Fibroblast of mammary gland (primary cell): ENCODE data around the gene ADAMTSL3.

Source experiments
- DNase-seq: peaks from one replicate; pipeline ENCODE4 v3.0.0-alpha.2; 2010; ENCODE audit warnings: low read depth
- H3K4me3 ChIP-seq: 2 replicates; pipeline ENCODE4 v1.5.1; 2011; ENCODE audit warnings: low read depth, mild to moderate bottlenecking, low read length, moderate library complexity; ENCODE audit not compliant: control insufficient read depth
- TF ChIP-seq, protein P1 (sequence below): conservative IDR thresholded peaks from 2 replicates; pipeline ENCODE4 v1.5.1; 2011; ENCODE audit warnings: low read depth, low read length, inconsistent platforms; ENCODE audit not compliant: control insufficient read depth, insufficient read depth

ADAMTSL3 gene

DNA sequence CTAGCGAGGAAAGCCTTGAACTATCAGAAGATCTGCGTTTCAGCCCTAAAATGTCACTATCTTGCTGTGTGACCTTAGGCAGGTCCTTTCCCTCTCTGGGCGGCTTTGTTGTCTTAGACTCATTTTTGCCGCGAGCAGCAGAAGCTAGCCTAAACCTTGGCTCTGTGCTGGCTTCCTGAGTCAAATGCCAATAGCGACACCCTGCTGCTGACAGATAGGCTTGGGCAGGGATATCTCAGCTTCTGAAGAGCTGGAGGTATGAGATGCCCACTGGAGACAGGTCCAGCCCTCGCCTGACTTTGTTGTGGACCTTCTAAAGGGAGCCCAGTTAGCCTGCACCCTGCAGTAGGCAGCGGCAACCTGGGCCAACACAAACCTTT, 1.3 kb downstream of the ADAMTSL3 start:
- no peak for DNase-seq
- TF ChIP-seq, protein P1, sequence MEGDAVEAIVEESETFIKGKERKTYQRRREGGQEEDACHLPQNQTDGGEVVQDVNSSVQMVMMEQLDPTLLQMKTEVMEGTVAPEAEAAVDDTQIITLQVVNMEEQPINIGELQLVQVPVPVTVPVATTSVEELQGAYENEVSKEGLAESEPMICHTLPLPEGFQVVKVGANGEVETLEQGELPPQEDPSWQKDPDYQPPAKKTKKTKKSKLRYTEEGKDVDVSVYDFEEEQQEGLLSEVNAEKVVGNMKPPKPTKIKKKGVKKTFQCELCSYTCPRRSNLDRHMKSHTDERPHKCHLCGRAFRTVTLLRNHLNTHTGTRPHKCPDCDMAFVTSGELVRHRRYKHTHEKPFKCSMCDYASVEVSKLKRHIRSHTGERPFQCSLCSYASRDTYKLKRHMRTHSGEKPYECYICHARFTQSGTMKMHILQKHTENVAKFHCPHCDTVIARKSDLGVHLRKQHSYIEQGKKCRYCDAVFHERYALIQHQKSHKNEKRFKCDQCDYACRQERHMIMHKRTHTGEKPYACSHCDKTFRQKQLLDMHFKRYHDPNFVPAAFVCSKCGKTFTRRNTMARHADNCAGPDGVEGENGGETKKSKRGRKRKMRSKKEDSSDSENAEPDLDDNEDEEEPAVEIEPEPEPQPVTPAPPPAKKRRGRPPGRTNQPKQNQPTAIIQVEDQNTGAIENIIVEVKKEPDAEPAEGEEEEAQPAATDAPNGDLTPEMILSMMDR = no peak

DNA sequence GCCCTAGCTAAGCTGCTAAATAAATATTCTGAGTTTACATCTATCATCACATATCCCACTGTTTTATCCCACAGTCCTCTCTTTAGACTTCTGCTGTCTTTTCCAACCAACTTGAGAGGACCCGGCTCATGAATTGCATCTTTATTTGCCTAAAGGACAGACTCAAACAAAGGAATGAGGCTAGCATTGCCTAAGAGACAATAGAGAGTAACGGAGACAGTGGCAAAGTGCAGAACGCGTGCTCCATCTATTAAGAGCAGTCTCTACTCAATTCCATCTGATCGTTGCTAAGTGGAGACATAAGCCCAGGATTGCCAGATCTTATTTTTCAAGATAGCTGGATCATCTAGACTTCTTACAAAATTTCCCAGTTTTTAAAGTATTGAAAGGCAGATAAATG, 2.3 kb downstream of the ADAMTSL3 start:
- no peak for DNase-seq
- no peak overlapping the region for H3K4me3 ChIP-seq
- TF ChIP-seq, protein P1 = no peak

More for the DNA sequence above, 1.3 kb downstream of the ADAMTSL3 start:
- H3K4me3 ChIP-seq = no peak overlapping the region

DNA sequence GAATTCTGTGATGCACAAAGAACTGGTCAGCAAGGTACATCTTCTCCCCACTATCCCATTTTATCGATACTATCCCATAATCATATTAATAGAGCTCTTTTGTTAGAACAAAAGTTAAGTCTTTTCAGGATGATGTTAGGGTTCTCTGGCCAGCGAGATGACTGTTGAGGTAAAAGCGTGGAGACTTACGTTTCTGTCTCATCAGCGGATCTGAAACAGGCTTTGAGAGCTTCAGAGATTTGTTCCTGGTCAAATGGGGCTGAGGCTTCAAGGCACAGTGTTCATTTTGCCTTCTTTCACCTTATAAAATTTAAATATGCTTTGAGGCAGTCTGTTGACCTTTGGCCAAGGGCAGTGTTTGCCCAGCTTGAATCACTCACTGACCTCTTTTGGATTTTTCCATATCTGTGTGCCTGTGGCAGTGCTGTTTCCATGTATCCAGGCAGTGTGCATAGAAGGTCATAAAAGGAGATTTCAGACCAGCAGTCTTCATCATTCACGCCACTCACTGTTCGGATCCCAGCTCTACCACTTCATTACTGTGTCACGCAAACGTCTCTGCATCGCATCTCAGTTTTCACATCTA, 3.1 kb downstream of the ADAMTSL3 start:
- no peak overlapping the region for H3K4me3 ChIP-seq

DNA sequence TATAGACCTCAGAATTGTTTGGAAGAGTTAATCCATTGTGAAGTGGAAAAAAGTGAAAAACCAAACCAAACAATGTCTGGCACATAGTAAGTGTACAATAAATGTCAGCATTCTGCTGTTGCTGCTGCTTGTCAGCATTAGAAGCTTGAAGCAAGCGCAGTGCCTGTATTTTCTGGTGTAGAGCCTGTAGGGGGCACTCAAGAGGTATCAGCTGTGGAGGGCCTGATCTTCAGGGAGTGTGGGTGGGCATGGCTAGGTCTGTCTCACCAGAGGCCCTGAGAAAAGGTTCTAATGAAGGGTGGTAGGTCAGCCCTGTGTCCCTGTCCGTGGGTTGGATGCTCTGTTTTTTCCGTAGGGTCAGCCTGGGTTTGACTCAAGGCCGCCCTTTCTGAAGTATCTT, 3.6 kb downstream of the ADAMTSL3 start:
- peak; percentile 6 for DNase-seq
- H3K4me3 ChIP-seq = no peak overlapping the region
- TF ChIP-seq, protein P1 = peak; percentile 25

More for the DNA sequence above, 3.1 kb downstream of the ADAMTSL3 start:
- TF ChIP-seq, protein P1 = no peak
- no peak for DNase-seq

DNA sequence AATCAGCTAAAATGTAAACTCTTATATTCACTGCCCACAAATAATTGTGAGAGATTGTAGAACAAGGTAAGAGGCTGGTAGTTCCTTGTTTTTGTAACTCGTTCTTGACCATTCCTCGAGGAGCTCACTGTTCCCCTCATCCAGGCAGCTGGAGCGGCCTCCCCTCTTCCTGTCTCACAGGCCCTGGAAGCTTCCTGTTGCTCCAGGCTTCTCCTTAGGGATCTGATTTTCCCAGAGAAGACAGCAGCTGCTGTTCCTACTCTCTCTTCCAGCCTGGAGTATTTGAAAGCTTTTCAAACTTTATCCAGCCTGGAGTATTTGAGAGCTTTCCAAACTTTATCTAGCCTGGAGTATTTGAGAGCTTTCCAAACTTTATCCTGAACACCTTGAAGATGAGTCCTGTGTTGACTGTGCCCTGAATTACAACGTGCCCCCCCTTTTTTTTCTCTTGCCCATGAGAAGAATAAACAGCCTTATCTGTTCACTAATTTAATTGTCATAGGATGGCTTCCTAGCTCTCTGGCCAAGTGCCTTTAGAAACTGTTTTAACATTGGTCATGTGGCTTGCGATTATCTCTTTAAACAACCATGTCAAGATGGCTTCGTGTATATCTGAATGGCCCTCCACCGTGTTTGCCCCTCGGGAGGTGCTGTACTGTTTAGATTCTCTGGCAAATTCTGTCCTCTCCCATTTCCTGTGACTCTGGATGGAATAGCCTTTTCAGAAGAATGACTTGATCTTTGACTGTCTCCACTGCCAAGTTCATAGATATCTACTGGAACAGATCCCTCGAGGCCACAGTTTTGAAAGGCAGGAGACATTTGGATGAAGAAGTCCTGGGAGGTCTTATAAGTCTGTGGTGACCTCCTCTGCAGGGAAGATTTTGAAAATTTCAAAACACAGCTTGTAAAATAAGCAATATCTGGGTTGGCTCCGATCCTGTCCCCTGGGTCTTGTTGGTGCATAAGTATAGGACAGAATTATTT, 4.8 kb downstream of the ADAMTSL3 start:
- TF ChIP-seq, protein P1 = no peak
- no peak for DNase-seq
- no peak overlapping the region for H3K4me3 ChIP-seq

DNA sequence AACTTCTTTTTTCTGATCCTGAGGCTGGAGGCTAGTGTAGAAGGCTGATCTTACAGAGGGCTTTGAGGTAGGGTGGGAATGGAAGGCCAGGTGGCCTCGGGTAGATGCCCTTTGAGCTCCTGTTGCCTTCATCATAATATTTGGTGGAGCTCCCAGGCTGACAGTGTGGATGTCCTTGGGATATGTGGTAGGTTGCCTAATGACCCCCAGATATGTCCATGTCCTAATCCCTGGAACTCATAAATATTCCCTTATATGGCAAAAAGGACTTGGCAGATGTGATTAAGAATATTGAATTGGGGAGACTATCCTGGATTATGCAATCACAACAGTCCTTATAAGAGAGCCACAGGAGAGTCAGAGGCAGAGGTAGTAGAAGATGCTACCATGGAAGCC, 5.5 kb downstream of the ADAMTSL3 start:
- TF ChIP-seq, protein P1 = no peak
- DNase-seq = no peak
- H3K4me3 ChIP-seq = no peak overlapping the region
